Adrenal gland (tissue), 12 donors: Measurements from ENCODE around the gene PRKACB. TPM values are rescaled to one million over a fixed set of nuclear protein-coding genes. Genes with fewer than 3 reads are reported as not detected.

ENCODE experiments used
- DNase-seq, 7 donors: peaks; one replicate each; pipeline ENCODE4 v3.0.0-alpha.2; 2019 to 2020
- H3K27ac ChIP-seq, 5 donors: fragments of 200-600 bp; sonication (generic) in 4 of 5; 1 replicate in 3 of 5; 2 replicates in 2 of 5; pipeline versions ENCODE4 v1.5.1 to v1.8.0; 2016 to 2020; ENCODE audit warnings: mild to moderate bottlenecking in 1 of 5
- H3K27me3 ChIP-seq: fragments of 200-600 bp; 2 replicates; pipeline ENCODE4 v1.8.0; 2021
- H3K36me3 ChIP-seq, 2 donors: fragments of 200-600 bp; replicated peaks in 1 of 2; 1 replicate in 1 of 2; 2 replicates in 1 of 2; pipeline versions ENCODE4 v1.5.1 to v1.8.0; 2018 to 2022
- H3K4me1 ChIP-seq, 2 donors: fragments of 200-600 bp; replicated peaks in 1 of 2; 1 replicate in 1 of 2; 2 replicates in 1 of 2; pipeline versions ENCODE4 v1.5.1 to v1.8.0; 2018 to 2021
- H3K4me3 ChIP-seq, 4 donors: fragments of 200-600 bp; sonication (generic) in 3 of 4; one replicate each; pipeline ENCODE4 v1.5.1; 2016 to 2018
- H3K9me3 ChIP-seq, 3 donors: fragments of 200-600 bp; sonication (generic) in 1 of 3; replicated peaks in 1 of 3; 1 replicate in 2 of 3; 2 replicates in 1 of 3; pipeline versions ENCODE4 v1.5.1 to v1.8.0; 2016 to 2021
- POLR2A ChIP-seq, 2 donors: fragments of 450-650 bp; IDR thresholded peaks; one replicate each; pipeline ENCODE4 v1.6.1; 2017; ENCODE audit warnings: antibody characterized with exemption in 2 of 2, mild to moderate bottlenecking in 2 of 2, moderate library complexity in 1 of 2
- WGBS, 4 donors: extraction: QIAGEN DNeasy Blood & Tissue Kit in 2 of 4; methylation state at CpG; one replicate each; pipeline versions ENCODE4 v1.1.5 to v1.1.7; 2013 to 2017; 5-methylcytosine and 5-hydroxymethylcytosine counted together
- intact Hi-C, 2 donors: fragments of 100-400 bp; cut with DNase I; formaldehyde crosslinking; loops; one replicate each; pipeline versions ENCODE4 v1.14.1 to v1.15.0; 2022 to 2023
- polyA plus RNA-seq, 3 donors: library from polyadenylated mRNA; stranded (reverse); fragments of 200-250 nt in 2 of 3; fragments of 350-450 nt in 1 of 3; fragmentation: Illumina TruSeq in 1 of 3; extraction: RNeasy Lipid Tissue Mini Kit (QIAGEN cat#74804) in 1 of 3; gene quantifications; one replicate each; pipeline ENCODE4 v1.2.3, GENCODE V29; 2013 to 2014
- total RNA-seq, 9 donors: library from RNA; depleted of rRNA in 4 of 9; stranded (reverse); fragments of >200 nt in 4 of 9; fragments of 120-200 nt in 1 of 9; fragmentation: NEBNext Ultra II Directional in 1 of 9; extraction: Animal tissue kit (Norgen Biotek cat#: 25700) in 1 of 9; gene quantifications; one replicate each; pipeline versions ENCODE4 v1.1.0 to v1.2.4, GENCODE V29; 2013 to 2023
- TF ChIP-seq, protein P1 (sequence below), 6 experiments: fragments of 450-650 bp in 4 of 6; fragments of 200-600 bp in 2 of 6; sonication (generic) in 1 of 6; IDR thresholded peaks; 1 replicate in 5 of 6; 2 replicates in 1 of 6; pipeline versions ENCODE4 v1.5.1 to v1.8.0; 2016 to 2021; ENCODE audit warnings: antibody characterized with exemption in 6 of 6, mild to moderate bottlenecking in 2 of 6, moderate library complexity in 1 of 6
- donor health status: healthy with polysubstance abuse.
- donor health status: Bipolar disorder and iron deficiency.
- donor health status: DM: yes; HTN: yes; CAD: no.
- donor health status: DM: no; HTN: no; CAD: no.
- donor health status: DM: no; HTN: no; CAD: no.
- donor health status: DM: yes; HTN: yes; CAD: no.

PRKACB gene
- total and polyA plus RNA-seq, 12 donors: 7.7 to 79.8 (median 25.5) TPM

GRCh38 chr1:84165601-84166000 lies 21.5 kb downstream of the PRKACB start:
- intact Hi-C loops: no loop called here
- Histone ChIP-seq H3K36me3 (no peaks in the 10 kb centered on the region), H3K4me1 (peaks cover 0 to 7% of the 10 kb centered on the region in 2 donors), H3K4me3 (no peak overlapping the region), H3K9me3 (no peaks in the 10 kb centered on the region), H3K27me3 (no peaks in the 10 kb centered on the region), H3K27ac (no peak overlapping the region)
- TF ChIP-seq, protein P1, sequence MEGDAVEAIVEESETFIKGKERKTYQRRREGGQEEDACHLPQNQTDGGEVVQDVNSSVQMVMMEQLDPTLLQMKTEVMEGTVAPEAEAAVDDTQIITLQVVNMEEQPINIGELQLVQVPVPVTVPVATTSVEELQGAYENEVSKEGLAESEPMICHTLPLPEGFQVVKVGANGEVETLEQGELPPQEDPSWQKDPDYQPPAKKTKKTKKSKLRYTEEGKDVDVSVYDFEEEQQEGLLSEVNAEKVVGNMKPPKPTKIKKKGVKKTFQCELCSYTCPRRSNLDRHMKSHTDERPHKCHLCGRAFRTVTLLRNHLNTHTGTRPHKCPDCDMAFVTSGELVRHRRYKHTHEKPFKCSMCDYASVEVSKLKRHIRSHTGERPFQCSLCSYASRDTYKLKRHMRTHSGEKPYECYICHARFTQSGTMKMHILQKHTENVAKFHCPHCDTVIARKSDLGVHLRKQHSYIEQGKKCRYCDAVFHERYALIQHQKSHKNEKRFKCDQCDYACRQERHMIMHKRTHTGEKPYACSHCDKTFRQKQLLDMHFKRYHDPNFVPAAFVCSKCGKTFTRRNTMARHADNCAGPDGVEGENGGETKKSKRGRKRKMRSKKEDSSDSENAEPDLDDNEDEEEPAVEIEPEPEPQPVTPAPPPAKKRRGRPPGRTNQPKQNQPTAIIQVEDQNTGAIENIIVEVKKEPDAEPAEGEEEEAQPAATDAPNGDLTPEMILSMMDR (IDR thresholded peaks at IDR 0.05): no peak
- TF ChIP-seq POLR2A (IDR thresholded peaks at IDR 0.05): no peak
- DNase-seq: no peak
- WGBS, 4 donors: 87 to 91% (median 88%) methylated on average over 1 of the region's 1 CpG

DNA sequence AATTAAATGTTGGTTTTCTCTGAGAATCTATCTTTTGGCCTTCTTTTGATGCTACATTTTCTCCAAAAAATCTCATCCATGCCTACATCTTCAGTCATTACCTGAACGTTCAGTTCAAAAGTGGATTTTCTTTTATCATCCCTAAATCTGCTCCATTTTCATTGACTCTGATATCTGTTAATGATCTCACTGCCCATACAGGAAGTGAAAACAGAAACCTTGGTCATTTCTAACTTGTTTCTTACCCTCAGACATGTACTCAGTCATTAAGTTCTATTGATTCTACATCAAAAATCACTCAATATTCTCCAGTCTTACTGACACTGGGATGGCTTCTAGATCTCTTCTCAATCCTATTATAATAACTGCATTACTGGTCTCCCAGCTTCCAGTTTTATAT lies 22.7 kb downstream of the PRKACB start:
- Histone ChIP-seq H3K36me3 (no peaks in the 10 kb centered on the region), H3K9me3 (no peaks in the 10 kb centered on the region), H3K27me3 (no peaks in the 10 kb centered on the region), H3K4me3 (no peak overlapping the region), H3K4me1 (peaks cover 0 to 7% of the 10 kb centered on the region in 2 donors), H3K27ac (no peak overlapping the region)
- DNase-seq: no peak
- intact Hi-C loops: no loop called here
- WGBS, 4 donors: 81 to 95% (median 89%) methylated on average over 1 of the region's 1 CpG
- TF ChIP-seq POLR2A (IDR thresholded peaks at IDR 0.05): no peak
- TF ChIP-seq, protein P1 (IDR thresholded peaks at IDR 0.05): no peak

GRCh38 chr1:84168783-84169182 lies 24.7 kb downstream of the PRKACB start:
- H3K36me3 ChIP-seq: no peaks in the 10 kb centered on the region
- no peak overlapping the region for H3K4me3 ChIP-seq
- no peaks in the 10 kb centered on the region for H3K27me3 ChIP-seq
- H3K4me1 ChIP-seq: peaks cover 0 to 7% of the 10 kb centered on the region in 2 donors
- no peak for TF ChIP-seq POLR2A (IDR thresholded peaks at IDR 0.05)
- TF ChIP-seq, protein P1 (IDR thresholded peaks at IDR 0.05): no peak
- H3K9me3 ChIP-seq: peaks cover 0 to 6% (median 0%) of the 10 kb centered on the region in 3 donors
- DNase-seq: no peak
- H3K27ac ChIP-seq: no peak overlapping the region
- 92 to 99% (median 94%) methylated on average over 2 of the region's 2 CpGs for WGBS, 4 donors
- intact Hi-C loops: no loop called here

GRCh38 chr1:84170171-84170570 lies 26.1 kb downstream of the PRKACB start:
- peaks cover 0 to 6% (median 0%) of the 10 kb centered on the region in 3 donors for H3K9me3 ChIP-seq
- H3K27ac ChIP-seq: no peak overlapping the region
- TF ChIP-seq POLR2A (IDR thresholded peaks at IDR 0.05): no peak
- TF ChIP-seq, protein P1 (IDR thresholded peaks at IDR 0.05): no peak
- H3K4me3 ChIP-seq: no peak overlapping the region
- no peak for DNase-seq
- intact Hi-C loops: no loop called here
- no peaks in the 10 kb centered on the region for H3K36me3 ChIP-seq
- WGBS, 4 donors: 73 to 79% (median 77%) methylated on average over 1 of the region's 1 CpG
- peaks cover 0 to 7% of the 10 kb centered on the region in 2 donors for H3K4me1 ChIP-seq
- H3K27me3 ChIP-seq: no peaks in the 10 kb centered on the region
